ENCODE results near the gene AK2. TPM values are rescaled to one million over a fixed set of nuclear protein-coding genes. Genes with fewer than 3 reads are reported as not detected.
"Not testable (repeated sequence)": the region's sequence is repeated elsewhere in the genome, so short reads cannot be mapped to it uniquely, and the experiment has no call there.

Gene AK2
- total RNA-seq, 1 experiment from 2014 or later = 302 TPM

DNA sequence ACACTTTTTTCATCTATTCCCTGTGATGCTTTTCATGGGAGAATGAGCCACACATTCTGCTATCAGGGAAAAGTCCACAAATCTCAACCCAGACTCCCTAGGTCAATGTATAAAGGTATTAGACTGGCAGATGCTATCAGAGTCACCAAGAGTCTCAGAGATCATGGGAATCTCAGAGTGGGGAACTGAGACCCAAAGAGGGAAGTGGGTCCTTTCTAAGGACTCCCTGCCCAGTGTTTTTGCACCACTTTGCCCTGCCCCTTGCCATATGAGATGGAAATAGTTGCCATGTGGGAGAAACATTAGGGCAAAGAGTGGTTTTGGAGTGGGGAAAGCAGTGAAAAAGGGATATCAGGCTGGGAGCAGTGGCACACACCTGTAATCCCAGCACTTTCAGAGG, 25.2 kb upstream of the AK2 start:
- Histone ChIP-seq H3K4me3 (no peak overlapping the region), H3K27me3 (peaks cover 10% of the 10 kb centered on the region), H3K36me3 (no peaks in the 10 kb centered on the region), H3K9me3 (peaks cover 33% of the 10 kb centered on the region)
- no peak for DNase-seq

DNA sequence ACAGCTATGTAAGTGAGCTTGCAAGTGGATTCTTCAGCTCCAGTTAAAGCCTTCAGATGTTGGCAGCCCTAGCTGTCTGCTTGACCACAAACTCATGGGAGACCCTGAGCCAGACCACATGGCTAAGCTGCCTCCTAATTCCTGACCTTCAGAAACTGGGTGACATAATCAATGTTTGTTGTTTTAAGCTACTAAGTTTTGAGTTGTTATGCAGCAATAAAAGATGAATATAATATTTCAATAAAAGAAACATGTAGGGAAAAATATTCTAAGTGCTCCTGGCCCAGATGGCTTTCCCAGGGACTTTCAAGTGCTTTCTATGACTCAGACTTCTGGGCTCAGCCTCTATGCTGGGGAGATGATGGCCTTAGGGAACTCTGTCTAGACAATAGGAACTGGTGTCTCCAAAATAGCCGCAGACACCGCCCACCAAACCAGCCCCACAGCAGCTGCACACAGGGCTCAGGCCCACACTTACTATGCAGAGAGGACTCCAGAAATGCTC, 23.9 kb upstream of the AK2 start:
- DNase-seq = peak; percentile 92
- peaks cover 10% of the 10 kb centered on the region for H3K27me3 ChIP-seq
- H3K9me3 ChIP-seq = peaks cover 31% of the 10 kb centered on the region

DNA sequence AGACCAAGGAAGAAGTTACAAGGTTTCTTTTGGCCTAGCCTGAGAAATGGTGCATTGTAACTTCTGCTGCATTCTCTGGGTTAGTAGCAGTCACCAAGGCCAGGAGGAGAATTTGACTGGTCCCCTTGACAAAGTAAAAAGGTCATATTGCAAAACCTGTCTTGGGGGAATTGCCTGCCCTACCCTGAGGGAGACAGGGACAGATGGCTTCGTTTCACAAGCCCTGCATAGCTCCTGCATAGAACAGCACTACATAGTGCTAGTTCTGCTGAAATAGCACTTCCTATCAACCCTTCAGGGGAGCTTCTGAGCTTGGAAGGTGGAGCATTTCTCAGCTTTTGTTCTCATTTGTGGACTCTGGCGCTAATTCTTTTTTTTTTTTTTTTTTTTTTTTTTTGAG, 20.4 kb upstream of the AK2 start:
- DNase-seq = no peak
- H3K36me3 ChIP-seq = no peaks in the 10 kb centered on the region
- H3K27me3 ChIP-seq = peaks cover 10% of the 10 kb centered on the region
- H3K9me3 ChIP-seq = peaks cover 4% of the 10 kb centered on the region
- no peak overlapping the region for H3K4me3 ChIP-seq

More for the DNA sequence above, 23.9 kb upstream of the AK2 start:
- Histone ChIP-seq H3K4me3 (no peak overlapping the region), H3K36me3 (no peaks in the 10 kb centered on the region)

DNA sequence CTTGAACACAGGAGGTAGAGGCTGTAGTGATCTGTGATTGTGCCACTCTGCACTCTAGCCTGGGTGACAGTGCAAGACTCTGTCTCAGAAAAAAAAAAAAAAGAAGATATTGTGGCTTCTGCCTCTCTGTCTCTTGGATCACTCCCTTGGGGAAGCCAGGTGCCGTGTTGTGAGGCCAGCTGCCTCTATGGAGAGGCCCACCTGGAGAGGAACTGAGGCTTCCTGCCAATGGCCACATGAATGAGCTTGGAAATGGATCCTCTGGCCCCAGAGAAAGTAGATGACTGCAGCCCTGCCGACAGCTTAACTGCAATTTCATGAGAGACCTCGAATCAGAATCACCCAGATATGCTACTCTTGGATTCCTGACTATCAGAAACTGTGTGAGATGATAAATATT, 19.7 kb upstream of the AK2 start:
- Histone ChIP-seq H3K4me3 (no peak overlapping the region), H3K27me3 (peaks cover 10% of the 10 kb centered on the region), H3K9me3 (peaks cover 2% of the 10 kb centered on the region), H3K36me3 (no peaks in the 10 kb centered on the region)
- DNase-seq = no peak

DNA sequence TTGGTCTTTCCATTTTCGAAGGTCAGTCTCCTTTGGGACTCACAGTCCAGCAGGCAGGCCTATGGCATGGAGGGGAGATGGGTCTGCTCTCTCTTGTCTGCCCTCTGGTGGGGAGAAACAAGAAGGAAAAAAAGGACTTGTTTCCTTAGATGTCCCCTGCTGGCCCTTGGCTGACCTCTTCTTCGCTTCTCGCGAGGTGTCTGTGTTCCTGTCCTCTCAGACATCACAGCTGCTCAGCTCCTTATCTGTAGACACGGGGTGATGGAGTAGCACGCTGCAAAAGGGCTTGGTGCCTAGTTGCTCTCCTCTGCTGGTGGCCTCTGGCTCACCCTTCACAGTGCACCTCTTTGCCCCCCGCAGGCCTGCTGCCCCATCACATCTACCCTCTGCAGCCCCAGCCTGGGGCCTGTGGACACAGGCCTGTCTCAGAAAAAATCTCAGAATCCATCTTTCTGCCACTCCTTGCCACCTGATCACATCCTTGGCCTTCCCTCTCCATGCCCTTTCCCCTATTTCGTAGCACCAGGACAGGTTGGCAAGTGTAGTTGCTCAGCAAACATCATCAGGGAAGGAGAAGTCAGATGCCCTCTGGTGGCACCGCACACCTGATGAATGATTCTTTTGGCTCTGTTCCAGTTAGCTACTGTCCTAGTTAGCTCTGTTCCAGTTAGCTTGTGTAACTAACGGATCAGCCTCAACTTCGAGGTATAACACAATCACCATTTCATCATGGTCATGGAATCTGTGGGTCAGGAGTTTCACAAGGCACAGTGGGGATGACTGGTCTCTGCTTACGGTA, 18.7 kb upstream of the AK2 start:
- DNase-seq = peak; percentile 67
- Histone ChIP-seq H3K27me3 (peaks cover 10% of the 10 kb centered on the region), H3K4me3 (no peak overlapping the region), H3K36me3 (no peaks in the 10 kb centered on the region), H3K9me3 (no peaks in the 10 kb centered on the region)

DNA sequence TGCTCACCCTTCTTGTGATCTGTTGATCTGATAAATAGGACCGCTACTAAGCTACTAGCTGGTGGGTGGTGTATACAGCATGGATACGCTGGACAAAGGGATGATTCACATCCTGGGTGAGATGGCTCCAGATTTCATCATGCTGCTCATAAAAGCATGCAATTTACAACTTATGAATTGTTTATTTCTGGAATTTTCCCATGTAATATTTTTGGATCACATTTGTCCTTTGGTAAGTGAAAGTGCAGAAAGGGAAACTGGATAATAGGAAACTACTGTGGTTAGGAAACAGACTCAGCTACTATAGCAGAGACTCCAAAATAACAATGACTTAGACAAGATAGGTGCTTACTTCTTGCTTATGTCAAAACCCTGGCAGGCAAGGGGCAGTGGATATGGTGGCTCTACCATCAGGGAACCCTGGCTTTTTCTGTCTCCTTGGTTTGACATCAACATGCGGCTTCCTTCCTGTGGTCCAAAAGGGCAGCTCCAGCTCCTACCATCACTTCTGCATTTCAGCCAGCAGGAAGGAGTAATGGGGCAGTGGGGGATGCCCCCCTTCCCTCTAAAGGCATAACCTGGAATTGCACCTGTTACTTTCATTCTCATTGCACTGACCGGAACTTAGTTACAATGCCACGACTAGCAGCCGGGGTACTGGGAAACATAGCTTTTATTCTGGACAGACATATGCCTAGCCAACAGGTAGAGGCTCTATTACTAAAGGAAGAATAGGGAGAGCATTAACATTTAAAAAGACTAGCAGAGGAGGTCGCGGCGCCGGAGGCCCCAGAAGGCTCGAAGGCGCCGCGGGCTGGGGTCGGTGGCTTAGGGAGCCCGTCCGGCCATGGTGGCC, 13.8 kb upstream of the AK2 start:
- Histone ChIP-seq H3K36me3 (no peaks in the 10 kb centered on the region), H3K27me3 (no peaks in the 10 kb centered on the region), H3K4me3 (no peak overlapping the region), H3K9me3 (0 out of 2 replicates have a peak, but pooled peaks cover 3% of the 10 kb centered on the region)
- peak; percentile 81 for DNase-seq

DNA sequence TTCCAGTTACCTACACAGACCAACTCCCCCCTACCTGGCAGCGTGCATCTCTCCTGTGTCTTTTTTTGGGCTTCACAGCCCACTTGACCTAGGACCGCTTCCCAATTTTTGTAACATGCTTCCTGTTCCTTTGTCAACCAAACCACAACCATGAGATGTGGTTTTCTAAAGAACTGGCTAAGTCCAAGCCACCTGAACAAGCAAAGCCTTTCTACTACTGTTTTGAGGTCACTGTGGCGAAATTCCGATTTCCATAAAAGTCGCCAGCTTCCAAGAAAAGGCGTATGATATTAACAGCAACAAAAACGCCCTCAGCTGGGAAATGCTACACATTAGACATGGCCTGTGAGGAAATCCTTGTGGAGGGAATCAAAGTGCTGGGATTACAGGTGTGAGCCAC, 12.7 kb upstream of the AK2 start:
- Histone ChIP-seq H3K9me3 (0 out of 2 replicates have a peak, but pooled peaks cover 3% of the 10 kb centered on the region), H3K27me3 (no peaks in the 10 kb centered on the region), H3K36me3 (no peaks in the 10 kb centered on the region), H3K4me3 (no peak overlapping the region)
- DNase-seq = no peak

DNA sequence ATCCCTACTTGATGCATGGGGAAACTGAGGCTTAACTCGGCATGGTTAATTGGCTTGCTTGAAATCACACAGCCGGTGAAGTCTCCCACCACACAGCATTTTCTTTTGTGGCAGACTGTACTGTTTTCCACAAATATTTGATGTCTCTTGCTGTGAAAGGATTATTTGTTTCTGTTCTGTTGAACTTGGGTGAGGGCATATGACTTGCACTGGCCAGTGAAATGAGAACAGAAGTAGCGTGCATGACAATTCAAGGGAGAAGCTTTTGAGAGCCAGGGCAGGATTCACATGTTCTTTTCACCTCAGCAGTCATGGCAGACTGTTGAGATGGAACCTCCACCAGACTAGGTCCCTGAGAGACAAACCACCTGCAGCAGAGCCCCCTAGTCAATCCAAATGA, 11.7 kb upstream of the AK2 start:
- Histone ChIP-seq H3K4me3 (no peak overlapping the region), H3K9me3 (0 out of 2 replicates have a peak, but pooled peaks cover 3% of the 10 kb centered on the region), H3K36me3 (no peaks in the 10 kb centered on the region), H3K27me3 (no peaks in the 10 kb centered on the region)
- DNase-seq = no peak

DNA sequence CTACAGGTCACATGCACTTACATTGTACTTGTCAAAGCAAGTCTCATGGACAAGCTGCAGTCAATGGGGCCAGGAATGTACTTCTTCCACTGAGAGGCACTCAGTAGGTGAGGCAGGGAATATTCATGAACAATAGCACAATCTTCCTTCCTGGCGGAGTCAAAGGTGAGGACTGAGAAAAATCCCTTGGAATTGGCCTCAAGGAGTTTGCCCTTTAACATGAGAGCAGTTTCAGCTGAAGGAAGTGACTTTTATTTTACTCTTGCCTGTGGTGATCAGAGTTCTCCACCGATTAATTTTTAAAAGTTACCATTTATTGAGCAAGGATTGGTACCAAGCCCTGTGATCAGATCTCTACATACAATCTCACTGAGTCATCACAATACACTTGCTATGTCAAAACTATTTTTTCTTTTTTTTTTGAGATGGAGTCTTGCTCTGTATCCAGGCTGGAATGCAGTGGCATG, 11.2 kb upstream of the AK2 start:
- H3K36me3 ChIP-seq = no peaks in the 10 kb centered on the region
- H3K9me3 ChIP-seq = 0 out of 2 replicates have a peak, but pooled peaks cover 3% of the 10 kb centered on the region
- H3K27me3 ChIP-seq = no peaks in the 10 kb centered on the region
- no peak for DNase-seq
- no peak overlapping the region for H3K4me3 ChIP-seq

DNA sequence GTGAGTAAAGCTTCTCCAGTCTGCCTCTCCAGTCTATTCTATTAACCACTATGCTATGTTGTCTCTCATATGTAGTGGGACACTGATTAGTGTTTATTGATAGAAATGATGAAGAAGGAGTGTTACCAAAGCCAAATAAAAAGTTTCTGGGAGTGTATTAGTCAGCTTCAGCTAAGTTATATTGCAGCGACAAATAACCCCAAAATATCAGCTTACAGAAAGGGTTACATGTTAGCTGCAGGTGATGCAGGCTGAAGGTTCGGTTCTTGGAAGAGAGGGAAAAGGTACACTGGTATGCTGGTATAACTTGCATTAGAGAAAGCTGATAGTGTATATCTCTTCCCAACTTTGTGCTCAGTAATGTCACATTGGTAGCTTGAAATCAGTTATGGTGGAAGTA, 10.6 kb upstream of the AK2 start:
- Histone ChIP-seq H3K36me3 (no peaks in the 10 kb centered on the region), H3K4me3 (no peak overlapping the region), H3K9me3 (0 out of 2 replicates have a peak, but pooled peaks cover 3% of the 10 kb centered on the region), H3K27me3 (no peaks in the 10 kb centered on the region)
- no peak for DNase-seq

DNA sequence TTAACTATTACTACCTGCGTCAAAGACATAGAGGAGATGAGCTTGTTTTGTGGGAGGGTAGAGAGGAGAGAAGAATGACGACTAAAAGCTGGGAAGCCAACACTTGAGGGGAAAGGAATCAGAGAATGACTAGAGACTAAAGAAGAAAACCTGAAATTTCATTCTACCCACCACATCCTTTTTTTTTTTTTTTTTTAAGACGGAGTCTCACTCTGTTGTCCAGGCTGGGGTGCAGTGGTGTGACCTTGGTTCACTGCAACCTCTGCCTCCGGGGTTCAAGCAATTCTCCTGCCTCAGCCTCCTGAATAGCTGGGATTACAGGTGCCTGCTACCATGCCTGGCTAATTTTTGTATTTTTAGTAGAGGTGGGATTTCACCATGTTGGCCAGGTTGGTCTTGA, 9.6 kb upstream of the AK2 start:
- H3K4me3 ChIP-seq, H3K27me3 ChIP-seq, H3K9me3 ChIP-seq, DNase-seq, H3K36me3 ChIP-seq: not testable (repeated sequence)

DNA sequence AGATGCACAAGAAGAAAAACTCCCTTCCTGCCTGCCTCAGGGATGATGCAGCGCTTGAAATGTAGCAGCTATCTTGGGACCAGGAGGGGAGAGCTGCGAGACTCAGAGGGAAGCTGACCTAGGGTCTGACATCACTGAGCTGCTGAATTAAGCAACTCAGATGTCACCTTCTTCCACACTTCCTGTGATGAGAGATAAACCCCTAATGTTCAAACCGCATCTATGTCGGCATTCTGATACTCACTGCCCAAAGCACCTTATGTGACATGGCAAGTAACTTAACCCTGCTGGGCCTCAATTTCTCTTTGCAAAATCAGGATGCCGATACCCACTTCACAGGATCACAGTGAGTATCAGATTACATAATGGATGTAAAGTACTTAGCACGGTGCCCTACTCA, 9.1 kb upstream of the AK2 start:
- H3K27me3 ChIP-seq = no peaks in the 10 kb centered on the region
- H3K4me3 ChIP-seq = no peak overlapping the region
- 0 out of 2 replicates have a peak, but pooled peaks cover 3% of the 10 kb centered on the region for H3K9me3 ChIP-seq
- H3K36me3 ChIP-seq = no peaks in the 10 kb centered on the region
- no peak for DNase-seq

DNA sequence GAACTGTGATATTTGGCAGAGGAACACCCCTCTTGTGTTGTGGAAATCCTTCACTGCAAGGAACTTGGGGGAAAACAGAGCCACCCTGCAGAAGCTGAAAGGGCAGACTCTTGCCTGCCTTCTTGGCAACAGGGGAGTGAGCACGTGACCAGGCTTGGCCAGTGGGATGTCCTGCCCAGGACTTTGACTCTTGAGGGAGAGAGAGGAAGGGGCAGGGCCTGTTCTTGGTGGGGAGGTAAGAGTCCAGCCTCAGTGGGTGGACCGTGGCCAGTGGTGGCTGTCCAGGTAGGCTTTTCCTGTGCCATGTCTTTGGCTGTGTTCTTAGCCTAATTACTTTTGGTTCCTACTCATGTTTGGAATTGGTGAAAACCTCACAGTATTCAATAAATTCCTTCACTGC, 8.6 kb upstream of the AK2 start:
- Histone ChIP-seq H3K27me3 (no peaks in the 10 kb centered on the region), H3K36me3 (no peaks in the 10 kb centered on the region), H3K4me3 (no peak overlapping the region), H3K9me3 (0 out of 2 replicates have a peak, but pooled peaks cover 3% of the 10 kb centered on the region)
- peak; percentile 41 for DNase-seq

DNA sequence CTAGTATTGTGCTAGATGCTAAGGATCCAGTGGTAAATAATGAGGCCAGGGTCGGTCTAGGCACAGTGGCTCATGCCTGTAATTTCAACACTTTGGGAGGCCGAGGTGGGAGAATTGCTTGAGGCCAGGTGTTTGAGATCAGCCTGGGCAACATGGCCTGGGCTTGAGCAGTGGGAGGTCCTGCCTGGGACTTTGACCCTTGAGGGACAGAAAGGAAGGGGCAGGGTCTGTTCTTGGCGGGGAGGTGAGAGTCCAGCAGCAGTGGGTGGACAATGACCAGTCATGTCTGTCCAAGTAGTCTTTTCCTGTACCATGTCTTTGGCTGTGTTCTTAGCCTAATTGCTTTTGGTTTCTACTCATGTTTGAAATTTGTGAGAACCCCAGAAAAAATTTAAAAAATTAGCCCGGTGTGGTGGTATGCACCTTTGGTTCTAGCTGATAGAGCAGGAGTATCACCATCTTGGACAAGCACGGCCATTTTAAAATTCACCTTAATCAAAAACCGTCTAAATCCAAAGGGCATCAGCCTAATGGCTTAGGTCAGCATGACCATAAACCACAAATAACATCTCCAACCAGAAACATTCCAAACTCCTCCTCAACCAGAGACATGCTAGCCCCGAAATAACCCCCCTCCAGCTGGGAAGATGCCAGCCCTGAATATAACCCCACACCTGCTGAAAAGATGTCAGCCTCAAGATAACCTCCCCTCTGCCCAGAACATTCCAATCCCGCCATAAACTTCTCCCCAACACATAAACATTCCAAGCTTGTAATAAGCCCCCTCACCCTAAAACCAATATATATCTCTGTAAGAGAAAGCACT, 6.8 kb upstream of the AK2 start:
- Histone ChIP-seq H3K4me3 (no peak overlapping the region), H3K36me3 (no peaks in the 10 kb centered on the region), H3K27me3 (no peaks in the 10 kb centered on the region), H3K9me3 (0 out of 2 replicates have a peak, but pooled peaks cover 3% of the 10 kb centered on the region)
- no peak for DNase-seq

DNA sequence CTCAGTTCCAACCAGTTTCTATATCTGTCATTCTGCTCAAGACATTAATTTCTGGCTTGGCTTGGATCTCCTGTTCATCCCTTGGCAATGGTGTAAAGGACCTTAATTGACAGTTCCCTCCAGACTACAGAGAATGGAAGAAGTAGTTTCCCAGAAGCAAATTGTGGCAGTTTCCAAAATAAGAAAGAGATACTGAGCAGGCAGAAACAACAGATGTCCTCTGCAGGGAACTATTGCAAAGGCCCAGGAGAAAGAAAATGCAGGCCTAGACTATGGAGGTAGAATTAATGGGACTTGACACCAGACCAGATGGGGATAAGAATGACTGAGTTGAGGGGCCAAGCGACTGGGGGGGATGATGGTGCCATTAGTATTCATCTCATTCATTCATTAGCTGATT, 6.1 kb upstream of the AK2 start:
- Histone ChIP-seq H3K4me3 (no peak overlapping the region), H3K27me3 (no peaks in the 10 kb centered on the region), H3K36me3 (no peaks in the 10 kb centered on the region), H3K9me3 (0 out of 2 replicates have a peak, but pooled peaks cover 3% of the 10 kb centered on the region)
- DNase-seq = no peak

DNA sequence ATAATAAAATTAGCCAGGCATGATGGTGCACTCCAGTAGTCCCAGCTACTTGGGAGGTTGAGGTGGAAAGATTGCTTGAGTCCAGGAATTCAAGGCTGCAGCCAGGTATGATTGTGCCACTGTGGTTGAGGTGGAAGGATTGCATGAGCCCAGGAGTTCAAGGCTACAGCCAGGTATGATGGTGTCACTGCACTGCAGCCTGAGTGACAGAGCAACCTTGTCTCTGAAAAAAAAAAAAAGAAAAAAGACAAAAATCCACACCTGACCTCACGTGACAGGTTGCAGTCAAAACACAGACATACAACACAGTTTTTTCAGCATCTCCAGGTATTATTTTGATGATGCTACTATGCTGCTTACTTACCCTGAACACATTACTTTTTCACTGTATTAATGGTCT, 4.3 kb upstream of the AK2 start:
- H3K27me3 ChIP-seq = no peaks in the 10 kb centered on the region
- 0 out of 2 replicates have a peak, but pooled peaks cover 2% of the 10 kb centered on the region for H3K36me3 ChIP-seq
- H3K4me3 ChIP-seq = no peak overlapping the region
- no peaks in the 10 kb centered on the region for H3K9me3 ChIP-seq
- no peak for DNase-seq

All from MG63 (cell line).